Fibroblast of pulmonary artery (primary cell): Measurements from ENCODE around the gene RASGRP2.

Experiments used
- DNase-seq: peaks from one replicate; pipeline ENCODE4 v3.0.0-alpha.2; 2010; ENCODE audit warnings: low read depth
- H3K4me3 ChIP-seq: replicated peaks from 2 replicates; pipeline ENCODE4 v1.5.1; 2011; ENCODE audit warnings: low read depth, mild to moderate bottlenecking, control low read depth, low read length, moderate library complexity
- TF ChIP-seq, protein P1 (sequence below): IDR thresholded peaks from 2 replicates; pipeline ENCODE4 v1.5.1; 2011; ENCODE audit warnings: mild to moderate bottlenecking, control low read depth, low read length, inconsistent platforms; ENCODE audit errors: missing control alignments

The RASGRP2 gene

DNA sequence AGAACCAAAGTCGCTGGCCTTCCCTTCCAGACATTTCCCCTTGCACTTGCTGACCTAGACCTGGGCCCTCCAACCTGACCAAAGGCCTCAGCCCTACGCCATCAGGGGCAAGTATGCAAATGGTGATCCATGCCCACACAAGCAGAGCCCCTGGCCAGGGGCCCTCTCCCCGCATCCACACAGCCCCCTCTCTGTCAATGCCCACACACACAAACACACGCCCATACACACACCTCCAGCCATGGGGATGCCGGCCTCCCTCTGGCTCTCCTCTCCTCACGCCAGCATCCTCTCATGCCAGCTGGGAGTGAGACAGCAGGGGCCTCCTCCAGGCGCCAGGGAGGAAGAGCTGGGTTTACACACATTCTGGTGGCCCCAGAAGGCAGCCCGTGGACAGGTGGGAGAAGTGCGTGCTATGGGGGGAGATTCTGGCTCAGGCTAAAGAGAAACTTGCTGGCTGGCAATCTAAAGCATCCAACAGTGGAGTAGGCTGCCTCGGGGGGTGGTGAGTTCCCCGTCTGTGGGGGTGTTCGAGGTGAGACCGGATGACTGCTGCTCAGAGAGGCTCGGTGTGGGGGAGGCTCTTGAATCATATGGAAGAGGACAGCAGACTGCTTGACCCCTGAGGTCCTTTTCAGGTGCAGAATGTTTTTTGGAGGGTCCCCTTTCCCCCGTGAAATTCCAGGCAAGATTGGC lies 25.7 kb downstream of the RASGRP2 start:
- H3K4me3 ChIP-seq = no peak overlapping the region
- no peak for DNase-seq
- TF ChIP-seq, protein P1, sequence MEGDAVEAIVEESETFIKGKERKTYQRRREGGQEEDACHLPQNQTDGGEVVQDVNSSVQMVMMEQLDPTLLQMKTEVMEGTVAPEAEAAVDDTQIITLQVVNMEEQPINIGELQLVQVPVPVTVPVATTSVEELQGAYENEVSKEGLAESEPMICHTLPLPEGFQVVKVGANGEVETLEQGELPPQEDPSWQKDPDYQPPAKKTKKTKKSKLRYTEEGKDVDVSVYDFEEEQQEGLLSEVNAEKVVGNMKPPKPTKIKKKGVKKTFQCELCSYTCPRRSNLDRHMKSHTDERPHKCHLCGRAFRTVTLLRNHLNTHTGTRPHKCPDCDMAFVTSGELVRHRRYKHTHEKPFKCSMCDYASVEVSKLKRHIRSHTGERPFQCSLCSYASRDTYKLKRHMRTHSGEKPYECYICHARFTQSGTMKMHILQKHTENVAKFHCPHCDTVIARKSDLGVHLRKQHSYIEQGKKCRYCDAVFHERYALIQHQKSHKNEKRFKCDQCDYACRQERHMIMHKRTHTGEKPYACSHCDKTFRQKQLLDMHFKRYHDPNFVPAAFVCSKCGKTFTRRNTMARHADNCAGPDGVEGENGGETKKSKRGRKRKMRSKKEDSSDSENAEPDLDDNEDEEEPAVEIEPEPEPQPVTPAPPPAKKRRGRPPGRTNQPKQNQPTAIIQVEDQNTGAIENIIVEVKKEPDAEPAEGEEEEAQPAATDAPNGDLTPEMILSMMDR = no peak

DNA sequence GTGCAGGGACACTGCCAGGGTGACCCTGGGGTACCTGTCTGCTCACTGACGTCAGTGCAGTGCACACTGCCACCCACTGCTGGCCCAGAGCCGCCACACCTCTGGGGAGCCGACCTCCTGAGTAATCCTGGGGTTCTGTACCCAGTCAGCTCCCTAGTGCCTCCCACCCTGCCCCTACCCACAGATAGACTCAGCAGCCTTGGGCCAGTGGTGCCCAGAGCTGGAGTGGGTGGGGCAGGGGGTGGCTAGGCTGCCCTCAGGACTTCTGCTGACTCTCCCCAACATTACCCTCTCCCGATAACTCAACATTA lies 26.7 kb downstream of the RASGRP2 start:
- TF ChIP-seq, protein P1 = no peak
- H3K4me3 ChIP-seq = no peak overlapping the region

DNA sequence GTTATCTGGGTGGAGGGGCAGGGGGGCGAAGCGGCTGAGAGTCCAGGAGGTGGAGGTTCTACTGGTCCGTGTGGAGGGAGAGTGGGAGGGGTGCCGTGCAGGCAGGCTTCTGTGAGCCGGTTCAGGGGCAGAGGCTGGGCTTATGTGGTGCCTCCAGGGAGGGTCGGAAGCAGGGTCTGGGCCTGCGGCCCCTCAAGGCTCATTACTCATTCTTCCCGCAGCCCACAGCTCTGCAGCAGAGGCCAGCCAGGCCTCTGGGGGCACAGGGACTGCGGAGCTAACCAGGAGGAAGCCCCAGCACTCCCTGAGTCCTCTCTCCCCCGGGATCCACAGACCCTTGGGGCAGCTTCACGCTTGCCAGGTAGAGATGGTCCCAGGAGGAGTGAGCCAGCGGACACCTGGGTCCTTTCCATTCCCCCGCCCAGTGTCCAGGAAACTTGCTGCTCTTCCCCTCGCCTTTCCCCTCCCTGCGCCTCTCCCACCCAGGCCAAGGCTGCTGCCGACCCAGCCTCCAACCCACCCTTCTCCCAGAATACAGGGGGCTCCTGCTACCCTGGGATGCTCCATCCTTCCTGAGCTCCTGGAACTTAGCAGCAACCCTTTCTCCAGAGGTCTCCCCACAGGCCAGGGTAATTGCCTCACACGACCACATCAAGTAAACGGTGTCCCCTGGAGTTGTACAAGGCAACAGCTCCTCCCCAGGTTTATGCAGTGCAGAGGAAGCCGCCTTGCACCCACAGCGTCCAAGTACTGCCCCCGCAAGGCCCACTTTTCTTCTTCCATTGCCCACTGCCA lies 27.3 kb downstream of the RASGRP2 start:
- H3K4me3 ChIP-seq = no peak overlapping the region
- TF ChIP-seq, protein P1 = no peak
- DNase-seq = no peak

More for the DNA sequence above, 26.7 kb downstream of the RASGRP2 start:
- DNase-seq = no peak

DNA sequence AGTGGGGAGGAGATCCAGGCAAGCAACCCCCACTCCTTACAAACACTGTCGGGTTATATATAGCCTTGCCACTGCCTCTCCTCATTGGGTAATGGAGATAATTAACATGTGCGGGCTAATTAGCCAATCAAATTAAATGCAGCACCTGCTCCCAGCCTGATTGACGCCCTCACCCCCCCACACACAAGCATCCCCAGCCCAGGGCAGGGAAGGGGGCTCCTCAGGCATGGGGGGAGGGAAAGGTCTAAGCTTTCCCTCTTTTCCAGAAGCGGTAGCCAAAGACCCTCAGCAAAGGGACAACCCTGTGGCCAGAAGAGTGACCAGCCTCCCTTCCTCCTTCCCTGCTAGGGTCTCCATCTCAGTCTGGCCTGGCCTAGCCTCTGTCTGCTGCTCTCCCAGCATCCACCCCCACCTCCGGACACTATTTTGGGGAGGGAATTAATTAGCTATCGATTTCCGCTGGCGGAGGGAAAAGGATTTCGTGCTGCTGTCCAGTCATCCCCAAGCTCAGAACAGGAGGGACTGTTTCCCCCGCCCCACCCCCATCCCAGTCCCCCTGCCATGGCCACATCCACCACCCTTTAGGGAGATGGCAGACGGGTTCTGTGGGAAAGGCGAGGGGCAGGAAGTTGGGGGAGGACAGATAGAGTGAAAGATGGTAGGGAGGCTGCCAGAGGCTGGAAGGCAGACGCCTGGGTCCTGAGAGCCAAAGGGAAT lies 28.0 kb downstream of the RASGRP2 start:
- no peak overlapping the region for H3K4me3 ChIP-seq

DNA sequence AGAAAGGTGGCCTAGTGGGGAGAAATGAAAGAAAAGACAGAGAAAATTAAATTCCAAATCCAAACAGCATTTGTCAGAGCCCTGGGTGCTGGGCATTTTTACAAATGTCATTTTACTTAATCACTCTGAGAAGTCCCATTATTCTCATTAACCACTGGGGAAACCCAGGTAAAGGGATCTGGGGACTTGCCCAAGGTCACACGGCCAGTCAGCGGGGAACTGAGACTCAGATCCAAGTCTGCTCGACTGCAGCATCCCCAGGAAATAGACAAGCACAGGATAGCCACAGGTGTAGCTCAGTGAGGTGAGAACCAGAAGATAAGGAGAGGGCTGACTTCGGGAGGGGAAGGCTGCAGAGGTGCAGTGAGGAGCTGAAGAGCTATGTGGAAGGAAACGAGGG lies 28.8 kb downstream of the RASGRP2 start:
- TF ChIP-seq, protein P1 = no peak
- DNase-seq = no peak
- H3K4me3 ChIP-seq = no peak overlapping the region

More for the DNA sequence above, 28.0 kb downstream of the RASGRP2 start:
- no peak for DNase-seq
- TF ChIP-seq, protein P1 = no peak

DNA sequence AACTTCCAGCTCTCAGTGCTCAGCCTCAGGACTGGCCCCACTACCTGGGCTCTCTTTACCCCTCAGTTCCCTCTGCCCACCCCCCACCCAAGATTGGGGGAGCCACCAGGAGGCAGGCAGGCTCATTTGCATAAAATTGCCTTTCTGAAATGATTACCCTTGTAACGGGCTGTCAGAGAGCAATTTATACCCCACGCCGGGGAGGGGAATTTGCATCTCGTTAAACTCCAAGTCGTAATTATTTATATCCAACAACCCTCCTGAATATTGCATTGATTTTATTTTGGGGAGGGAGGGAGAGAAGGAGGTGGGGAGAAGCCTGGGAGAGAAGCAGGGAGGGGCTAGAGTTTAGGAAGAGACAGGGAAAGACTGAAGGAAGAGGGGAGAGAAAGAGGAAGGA lies 29.3 kb downstream of the RASGRP2 start:
- DNase-seq = no peak
- H3K4me3 ChIP-seq = no peak overlapping the region
- TF ChIP-seq, protein P1 = no peak
